Measurements from ENCODE around the gene ADRA2C.

Gene ADRA2C

DNA sequence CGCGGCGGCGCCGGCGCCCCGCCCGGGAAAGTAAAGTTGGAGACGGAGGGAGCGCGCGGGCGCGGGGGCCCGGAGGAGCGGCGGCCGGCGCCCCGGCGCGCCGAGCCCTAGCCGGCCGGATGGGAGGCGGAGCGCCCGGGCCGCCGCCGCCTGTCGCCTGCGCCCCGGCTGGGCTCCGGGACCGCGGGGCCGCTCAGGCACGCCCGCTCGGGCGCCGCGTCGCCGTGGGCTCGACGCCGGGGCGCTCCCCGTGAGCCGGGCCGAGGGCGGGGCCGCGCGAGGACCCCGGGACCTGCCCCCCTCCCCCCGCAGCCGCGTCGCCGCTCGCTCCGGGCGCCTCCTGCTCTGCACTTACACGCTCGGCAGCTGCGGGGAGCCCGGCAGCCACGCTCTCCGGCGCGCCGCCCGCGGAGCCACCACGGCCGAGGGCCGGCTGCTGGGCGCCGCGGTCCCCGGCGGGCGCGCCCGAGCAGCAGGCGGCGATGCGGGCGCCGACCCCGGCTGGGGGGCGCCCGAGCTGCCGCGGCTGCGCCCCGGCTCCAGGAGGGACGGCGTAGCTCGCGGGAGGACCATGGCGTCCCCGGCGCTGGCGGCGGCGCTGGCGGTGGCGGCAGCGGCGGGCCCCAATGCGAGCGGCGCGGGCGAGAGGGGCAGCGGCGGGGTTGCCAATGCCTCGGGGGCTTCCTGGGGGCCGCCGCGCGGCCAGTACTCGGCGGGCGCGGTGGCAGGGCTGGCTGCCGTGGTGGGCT is at the start of gene ADRA2C:
TSS of gene ADRA2C (plus strand) at position 350 of the 749 bp plus-strand sequence. CDS start at position 572, 222 bp downstream.
- no peak for DNase-seq

DNA sequence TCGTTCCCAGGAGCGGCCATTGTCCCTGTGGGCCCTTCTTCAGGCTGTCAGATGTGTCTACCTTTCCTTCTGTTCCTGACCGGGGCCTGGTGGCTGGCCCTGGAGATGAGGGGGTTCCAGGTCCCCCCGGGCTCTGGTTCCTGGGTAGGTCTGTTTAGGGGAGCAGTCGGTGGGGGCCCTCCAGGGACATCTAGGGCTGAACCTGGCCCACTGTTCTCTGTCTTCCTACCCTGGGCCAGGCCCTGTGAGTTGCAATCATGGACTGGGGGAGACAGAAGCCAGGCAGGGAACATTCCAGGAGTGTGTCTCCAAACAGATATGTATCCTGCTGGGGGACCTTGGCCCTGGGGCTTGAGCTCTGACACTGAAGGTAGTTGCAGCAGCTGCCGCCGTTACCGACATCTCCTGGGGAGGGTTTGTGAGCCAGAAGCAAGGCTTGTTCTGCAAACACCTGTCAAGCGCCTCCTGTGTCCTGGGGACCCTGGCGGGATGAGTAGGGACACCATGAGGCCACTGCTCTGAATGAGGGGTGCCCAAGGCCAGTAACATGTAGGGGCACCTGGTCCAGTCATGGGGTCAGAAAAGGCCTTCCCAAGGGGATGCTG is 49.5 kb upstream of the ADRA2C start:
- DNase-seq = no peak

DNA sequence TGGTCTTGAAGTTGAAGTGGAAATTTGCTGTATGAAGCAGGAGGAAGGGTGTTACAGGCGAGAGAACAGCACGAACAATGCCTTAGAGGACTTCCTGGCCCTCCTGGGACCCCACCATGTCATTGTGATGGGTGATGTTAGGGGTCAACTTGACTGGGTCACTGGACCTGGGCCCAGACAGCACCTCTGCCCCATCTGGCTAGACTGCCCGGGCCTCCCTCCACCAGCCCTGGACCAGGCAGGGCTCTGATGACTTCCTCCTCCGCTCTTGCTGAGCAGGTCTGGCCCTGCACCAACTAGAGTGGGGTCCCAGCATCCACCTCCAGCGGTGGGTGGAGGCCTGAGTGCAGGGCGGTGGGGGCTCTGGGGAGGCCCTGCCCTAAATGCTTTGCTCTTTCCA is 48.9 kb upstream of the ADRA2C start:
- no peak for DNase-seq

DNA sequence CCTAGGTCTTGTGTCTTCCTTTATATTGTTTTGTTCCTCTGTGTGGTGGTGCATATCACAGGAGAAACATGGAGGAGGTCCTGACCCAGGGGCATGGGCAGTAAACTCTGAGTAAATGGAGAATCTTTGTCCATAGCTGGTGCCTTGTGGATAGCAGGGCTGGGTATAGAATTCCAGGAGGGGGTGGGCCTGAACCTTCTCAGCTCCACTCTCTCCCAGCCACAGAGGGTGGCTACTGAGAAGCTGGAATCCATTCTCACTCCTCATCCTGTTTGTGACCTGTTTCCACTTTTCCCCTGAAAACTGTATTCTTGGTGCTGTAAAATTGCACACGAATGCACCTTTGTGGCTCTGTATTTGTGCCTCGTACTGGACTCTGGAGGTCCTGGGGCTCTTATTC is 47.7 kb upstream of the ADRA2C start:
- DNase-seq = no peak

DNA sequence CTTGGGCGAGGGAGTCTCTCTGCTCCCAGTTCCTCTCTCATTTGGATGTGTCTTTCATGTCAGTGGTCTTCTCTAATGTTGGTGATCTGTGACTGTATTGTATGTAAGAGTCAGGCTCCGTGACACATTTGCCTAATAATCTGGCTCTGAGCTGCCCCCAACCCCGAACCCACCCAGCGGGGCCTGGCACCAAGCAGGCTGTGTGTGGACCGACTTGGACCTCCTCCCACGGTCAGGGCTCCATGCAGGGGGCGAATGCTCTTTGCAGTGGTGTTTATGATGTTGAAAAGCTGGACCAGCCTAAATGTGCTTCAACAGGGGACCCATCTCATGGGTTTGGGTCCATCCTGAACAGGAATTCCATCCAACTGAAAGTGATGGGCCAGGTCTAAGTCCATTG is 47.0 kb upstream of the ADRA2C start:
- DNase-seq = no peak

DNA sequence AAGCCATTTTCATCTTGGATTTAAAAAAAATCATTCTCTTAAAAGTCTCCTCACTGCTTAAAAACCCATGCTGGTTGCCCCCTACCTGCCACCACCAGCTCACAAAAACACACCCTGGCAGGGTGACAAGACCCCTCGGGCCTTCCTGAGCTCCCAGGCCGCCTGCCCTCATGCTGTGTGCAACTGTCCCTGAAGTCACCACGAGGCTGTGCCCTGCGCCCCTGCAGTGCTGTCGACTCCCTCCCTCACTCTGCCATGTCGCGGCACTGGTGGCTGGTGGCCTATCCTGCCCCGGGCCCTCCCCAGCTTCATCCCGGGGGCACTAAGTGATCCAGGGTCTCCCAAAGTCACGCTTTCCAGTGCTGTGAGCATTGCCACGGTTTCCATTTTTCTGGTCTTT is 46.3 kb upstream of the ADRA2C start:
- DNase-seq = no peak

DNA sequence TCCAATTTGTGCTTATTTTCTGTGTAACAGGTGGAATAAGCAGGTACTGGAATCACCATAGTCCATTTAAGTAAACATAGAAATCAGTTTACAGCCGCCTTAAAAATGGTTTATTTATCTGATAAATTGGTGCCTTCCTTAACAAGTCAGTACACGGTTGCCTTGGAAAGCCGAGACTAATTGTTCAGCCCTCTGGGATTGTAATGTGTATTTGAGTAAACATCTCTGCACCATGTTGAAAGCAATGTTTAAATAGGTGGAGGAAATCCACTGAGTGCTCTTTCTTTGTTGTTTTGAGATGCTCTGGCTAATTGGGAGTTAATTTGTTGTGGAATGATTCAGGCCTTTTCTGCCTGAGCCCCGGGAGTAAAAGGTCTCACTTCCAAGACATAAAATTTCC is 45.7 kb upstream of the ADRA2C start:
- no peak for DNase-seq

DNA sequence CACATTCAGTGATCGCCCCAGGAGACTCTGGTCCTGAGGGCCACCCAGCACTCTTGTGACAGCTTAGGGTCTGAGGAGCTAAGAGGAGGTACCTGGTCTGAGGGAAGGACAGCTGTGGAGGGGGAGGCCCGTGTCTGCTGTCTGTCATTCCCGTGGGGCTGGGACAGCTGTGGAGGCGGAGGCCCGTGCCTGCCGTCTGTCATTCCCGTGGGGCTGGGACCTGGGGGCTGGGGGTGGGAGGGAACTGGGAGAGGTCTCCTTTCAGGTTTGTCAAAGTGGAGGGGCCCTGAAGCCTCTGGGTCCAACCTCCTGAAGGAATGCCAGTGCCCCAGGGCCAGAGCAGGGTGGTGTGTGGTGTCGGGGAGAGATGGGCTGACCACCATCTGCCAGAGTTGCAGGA is 45.0 kb upstream of the ADRA2C start:
- DNase-seq = no peak

DNA sequence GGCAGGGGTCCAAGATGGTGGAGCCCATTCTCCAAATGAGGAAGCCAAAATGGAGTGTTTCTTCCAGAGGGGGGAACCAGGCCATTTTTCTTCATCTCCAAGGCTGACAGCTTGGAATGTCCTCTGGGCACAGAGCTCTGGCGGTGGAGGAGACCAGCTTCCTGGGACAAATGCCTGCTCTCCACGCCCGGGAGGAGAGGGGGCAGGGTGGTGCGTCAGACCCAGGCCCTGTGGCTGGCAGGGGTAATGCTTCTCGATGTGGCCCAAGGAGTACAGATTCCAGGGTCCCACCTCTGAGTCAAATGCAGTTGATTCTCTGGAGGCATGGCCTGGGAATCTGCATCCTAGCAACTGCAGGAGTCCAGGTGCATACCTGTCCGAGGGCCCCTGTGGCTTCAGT is 44.6 kb upstream of the ADRA2C start:
- DNase-seq = no peak

DNA sequence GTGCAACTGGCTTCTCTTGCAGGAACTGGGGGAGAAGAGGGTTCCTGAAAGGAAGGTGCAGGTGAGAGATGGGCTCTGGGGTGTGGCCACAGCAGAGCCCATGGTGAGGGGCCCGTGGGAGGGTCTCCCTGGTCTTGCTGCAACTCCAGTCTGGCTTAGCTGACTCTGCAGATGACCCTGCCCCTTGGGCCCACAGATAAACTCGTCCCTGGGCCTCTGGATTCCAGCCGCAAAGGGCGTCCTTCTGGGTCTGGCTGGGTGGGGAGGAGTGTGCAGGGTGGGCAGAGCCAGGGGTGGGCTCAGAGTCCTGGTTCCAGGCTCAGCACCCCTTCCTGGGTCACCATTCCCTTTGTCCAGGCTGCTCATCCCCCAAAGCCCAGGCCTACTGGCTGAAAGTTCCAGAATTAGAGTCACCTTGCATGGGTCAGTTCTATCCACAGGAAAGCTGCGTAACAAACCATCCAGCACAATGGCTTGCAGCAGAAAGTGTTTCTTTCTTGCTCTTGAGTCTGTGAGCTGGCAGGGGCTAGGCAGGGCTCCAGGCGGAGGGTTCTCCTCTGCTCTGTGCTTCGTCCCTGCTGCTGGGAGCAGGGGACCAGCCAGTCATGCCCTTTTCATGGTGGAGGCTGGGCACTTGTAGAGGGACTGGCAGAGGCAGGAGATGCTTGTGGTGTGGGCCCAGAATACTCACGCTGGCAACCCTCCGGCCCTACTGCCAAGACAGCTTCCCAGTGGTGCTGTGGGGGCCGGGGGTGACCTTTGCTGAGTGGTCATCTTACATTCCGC is 43.5 kb upstream of the ADRA2C start:
- no peak for DNase-seq

DNA sequence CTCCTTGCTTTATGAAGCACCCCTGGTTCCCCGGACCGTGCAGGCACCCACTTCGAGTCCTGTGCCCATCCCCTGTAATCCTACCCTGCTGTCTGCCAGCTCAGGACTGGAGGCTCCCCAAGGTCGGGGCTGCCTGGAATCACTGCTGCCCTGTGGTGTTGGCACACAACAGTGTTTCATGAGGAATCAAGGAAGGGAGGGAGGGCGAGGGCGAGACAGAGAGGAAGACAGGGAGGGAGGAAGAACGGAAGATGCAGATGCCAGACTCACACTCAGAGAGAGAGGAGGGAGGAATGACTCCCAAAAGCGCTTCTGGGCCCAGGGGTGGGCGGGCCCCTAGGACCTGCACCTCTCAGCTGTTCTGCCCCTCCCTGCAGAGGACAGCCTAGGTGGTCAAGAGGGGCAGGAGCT is 42.9 kb upstream of the ADRA2C start:
- DNase-seq = no peak

DNA sequence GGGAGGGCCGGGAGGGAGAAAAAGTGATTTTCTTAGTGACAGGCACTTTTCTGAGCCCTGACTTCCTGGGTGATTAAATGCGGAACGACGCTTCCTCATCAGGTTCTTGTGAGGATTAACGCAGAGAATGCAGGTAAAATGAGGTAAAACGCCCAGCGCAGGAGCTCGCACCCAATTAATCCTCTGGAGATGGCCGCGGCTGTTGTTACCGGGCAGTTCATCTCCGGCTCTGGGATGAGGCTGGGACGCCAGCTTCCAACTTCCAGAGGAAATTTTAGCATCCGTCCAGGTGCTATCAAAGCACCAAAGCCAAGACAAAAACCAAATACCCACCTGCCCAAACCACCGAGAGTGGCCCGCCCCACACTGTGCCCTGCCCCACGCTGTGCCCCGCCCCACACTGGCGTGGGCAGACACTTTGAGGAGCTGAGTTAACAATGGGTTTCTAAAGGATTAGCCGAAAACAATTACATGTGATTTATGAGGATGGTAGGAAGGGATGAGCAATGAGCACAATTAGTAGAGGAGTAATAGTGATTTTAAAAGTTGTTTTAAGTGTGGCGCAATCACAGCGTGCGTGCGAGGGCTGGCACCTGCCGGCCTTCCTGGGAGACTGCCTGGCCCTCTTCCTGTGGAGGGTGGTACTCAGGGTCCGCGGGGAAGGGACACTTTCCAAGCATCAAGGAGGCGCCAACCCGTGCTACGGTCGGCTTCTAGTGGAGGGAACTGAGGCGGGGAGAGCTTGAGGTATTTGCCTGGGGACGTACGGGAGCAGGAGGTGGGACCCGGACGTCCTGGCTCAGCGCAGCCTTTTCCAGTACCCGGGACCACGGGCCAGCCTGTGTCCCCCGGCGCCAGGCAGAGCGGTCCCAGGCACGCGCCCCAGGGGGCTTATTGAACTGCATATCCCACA is 41.6 kb upstream of the ADRA2C start:
- DNase-seq = no peak

DNA sequence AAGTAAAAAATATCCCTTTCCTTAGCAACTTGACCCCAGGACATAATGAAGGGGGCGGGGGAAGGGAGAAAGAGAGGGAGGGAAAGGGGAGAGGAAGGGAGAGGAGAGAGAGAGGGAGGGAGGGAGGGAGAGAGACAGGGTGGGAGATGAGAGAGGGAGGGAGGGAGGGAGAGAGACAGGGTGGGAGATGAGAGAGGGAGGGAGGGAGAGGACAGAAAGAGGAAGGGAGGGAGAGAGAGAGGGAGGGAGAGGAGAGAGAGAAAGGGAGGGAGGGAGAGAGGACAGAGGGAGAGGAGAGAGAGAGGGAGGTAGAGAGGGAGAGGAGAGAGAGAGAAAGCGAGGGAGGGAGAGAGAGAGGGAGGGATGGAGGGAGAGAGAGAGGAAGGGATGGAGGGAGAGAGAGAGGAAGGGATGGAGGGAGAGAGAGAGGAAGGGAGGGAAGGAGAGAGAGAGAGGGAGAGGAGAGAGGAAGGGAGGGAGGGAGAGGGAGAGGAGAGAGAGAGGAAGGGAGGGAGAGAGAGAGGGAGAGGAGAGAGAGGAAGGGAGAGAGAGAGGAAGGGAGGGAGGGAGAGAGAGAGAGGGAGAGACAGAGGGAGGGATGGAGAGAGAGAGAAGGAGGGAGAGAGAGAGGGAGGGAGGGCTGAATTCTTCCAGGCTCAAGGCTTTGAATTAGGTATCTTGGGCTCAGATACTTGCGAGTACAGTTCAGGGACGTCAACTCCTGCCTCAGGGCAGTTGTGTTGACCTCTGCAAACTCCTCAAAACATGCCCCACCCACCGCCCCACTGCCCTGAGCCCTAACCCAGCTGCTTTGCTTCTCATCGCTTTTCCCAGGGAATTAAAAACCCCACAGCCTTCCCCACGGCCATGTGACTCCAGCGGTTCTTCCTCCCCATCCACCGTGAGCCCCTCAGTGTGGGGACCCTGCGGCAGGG is 40.0 kb upstream of the ADRA2C start:
- DNase-seq = no peak

DNA sequence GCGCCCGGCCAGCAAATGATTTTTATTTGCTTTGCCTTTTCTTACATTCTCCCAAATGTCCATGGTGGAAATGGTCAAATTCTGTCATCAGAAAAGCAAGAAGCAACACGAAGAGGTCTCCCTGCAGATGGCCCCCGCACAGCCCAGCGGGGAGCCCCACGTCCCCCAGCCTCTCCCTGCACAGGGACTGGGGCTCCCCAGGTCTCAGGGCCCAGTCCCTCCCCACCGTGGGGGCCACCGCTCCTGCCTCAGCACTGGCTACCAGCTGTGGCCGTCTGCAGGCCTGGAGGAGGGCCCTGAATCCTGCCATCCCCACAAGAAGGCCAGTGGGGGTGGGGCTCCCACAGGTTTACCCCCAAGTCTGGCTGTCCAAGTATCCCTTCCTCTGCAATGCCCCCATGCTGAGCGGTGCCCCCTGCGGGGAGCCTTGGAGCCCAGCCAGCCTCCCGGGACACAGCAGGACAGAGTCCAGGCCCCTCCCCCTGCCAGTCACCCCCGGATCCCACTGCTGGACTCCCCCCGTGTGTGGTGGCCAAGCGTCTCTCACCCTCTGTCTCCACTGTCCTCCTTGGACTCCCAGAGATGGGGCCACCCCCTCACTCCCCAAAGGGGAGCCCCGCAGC is 38.2 kb upstream of the ADRA2C start:
- no peak for DNase-seq

DNA sequence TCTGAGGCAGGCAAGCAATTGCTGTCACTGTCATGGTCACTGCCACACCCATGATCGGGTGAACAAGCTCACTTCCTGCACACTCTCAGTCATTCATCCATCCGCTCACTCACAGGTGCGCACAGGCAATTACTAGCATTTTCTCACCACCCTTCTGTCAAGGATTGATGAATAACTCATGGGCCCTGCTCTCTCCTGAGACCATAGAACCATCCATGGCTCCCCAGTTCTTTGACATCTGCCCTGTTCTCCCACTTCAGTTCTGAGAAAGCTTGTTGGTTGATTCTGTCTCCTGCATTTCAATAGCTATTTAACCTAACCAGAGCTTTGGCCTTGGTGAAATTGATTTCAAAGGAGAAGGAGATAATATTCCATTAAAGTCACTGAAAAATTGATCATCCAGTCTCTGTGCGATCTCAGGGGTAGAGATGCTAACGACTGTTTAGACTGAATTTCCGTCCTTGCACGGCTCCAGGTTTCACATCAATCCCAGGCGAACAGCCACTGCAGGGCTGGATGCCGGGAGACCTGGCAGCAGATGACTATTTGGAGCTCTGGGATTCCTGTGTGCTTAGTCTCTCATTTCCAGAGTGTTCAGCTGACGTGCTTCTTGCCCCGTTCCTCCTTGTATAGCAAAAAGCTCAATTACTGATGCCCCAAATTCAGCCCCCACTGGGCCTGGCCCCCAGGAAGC is 36.9 kb upstream of the ADRA2C start:
- DNase-seq = no peak

DNA sequence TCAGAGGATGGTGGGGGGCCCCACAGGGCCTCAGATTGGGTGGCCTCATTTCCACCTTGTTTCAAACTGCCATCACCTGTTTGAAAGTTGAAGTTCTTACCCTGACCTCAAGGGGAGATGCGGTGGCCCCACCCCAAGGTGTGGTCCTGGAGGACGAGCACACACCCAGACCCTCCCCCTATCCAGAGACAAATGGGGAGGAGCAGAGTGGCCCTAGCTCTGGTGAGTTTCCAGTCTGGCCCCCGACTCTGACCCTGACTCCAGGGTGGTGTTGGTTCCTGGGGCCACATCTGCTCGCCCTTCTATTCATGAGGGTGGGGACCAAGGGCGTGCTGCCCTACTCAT is 36.3 kb upstream of the ADRA2C start:
- no peak for DNase-seq

DNA sequence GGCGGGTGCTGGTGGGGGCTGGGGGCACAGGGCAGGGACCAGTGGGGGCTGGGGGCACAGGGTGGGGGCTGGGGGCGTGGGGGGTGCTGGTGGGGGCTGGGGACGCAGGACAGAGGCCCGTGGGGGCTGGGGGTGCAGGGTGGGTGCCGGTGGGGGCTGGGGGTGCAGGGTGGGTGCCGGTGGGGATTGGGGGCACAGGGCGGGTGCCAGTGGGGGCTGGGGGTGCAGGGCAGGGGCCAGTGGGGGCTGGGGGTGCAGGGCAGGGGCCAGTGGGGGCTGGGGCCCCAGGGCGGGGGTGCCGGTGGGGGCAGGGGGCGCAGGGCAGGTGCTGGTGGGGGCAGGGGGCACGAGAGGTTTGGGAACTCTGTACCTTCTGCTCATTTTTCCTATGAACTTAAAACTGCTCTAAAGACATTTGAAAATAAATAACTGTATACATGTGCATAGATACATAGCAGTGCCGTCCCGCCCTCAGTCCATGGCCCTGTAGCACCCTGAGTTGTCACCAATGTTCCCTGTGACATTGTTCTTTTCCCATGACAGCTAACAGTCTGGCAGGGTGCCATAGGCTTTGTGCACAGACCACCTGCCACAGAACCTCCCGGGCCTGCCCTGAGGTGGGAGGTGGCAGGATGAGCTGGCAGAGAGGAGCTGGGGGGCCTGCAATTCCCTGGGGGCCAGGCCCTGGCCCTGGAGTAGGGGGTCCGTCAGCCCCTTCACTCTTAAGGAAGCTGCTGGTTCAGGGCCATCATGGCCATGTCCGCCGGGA is 35.6 kb upstream of the ADRA2C start:
- DNase-seq = no peak

DNA sequence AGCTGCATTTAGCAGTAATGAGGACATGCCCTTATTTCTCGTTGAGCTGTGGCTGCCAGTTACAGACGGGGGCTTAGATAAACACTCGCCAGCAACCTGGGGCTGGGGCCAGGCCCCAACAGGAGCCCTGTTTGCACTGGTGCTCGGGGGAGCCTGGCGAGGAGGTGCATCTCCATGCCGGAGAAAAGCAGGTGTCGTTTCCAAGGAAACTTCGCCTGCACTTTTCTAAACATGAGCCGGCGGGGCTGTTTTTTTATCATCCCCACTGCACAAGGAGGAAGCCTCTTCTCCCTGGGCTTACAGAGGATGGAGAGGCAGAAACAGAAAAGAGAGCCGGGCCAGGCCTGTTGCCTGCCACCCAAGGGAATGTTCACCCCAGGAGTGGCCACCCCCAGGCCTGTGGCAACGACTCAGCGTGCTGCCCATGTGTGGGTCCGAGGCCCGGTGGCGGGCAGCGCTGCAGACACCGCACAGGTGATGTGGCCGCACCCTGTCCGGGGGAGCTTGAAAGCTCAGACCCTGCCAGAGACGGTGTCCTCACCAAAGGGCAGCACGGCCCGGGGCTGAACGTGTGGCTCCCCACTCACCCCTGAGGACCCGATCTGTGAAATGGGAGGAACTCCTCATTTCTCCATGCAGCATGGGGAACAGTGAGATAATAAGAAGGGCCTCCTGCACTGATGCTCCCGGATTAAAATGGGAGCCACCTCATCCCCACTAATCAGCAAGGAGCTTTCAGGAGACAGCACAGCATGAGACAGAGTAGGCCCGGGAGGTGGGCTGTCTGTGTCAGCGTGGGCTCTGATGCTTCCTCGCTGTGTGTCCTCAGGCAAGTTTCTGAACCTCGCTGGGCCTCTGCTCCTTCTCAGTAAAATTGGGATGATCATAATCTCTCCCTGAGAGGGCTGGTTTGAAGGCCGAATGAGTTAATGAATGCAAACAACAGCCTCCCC is 33.8 kb upstream of the ADRA2C start:
- no peak for DNase-seq

DNA sequence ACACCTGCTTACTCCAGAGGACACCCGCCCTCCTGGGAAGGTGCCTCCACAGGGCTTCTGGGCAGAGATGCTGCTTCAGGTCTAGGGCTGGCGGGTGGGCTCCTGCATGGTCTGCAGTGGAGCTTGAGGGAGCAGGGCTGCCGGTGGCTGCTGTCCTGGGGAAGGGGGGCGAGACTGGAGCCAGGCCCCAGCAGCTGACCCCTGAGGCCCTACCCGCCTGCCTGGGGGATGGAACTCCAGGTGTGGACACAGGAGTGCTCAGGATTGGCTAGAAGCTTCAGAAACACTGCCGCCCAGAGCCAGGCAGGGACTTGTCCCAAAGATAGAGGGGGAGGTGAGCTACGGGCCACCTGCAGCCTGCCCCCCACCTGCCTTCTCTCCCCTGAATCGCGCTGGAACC is 33.0 kb upstream of the ADRA2C start:
- DNase-seq = no peak
